Suppressor macrophage treated with lipopolysaccharide for 1 hour (primary cell): ENCODE data around the gene ARF6.
"Not testable (repeated sequence)": the region's sequence is repeated elsewhere in the genome, so short reads cannot be mapped to it uniquely, and the experiment has no call there.

ENCODE experiments used
- DNase-seq, 3 donors: peaks; one replicate each; pipeline ENCODE4 v3.0.0-alpha.2; 2020 to 2022

Gene ARF6

GRCh38 chr14:49907186-49907585 lies 14.3 kb downstream of the ARF6 start:
- no peak for DNase-seq

- no peak for DNase-seq
These were observed 15.5 kb downstream of the ARF6 start for GRCh38 chr14:49908433-49908782.

- no peak for DNase-seq
These were observed 16.1 kb downstream of the ARF6 start for GRCh38 chr14:49909016-49909415.

GRCh38 chr14:49915085-49915484 lies 22.2 kb downstream of the ARF6 start:
- DNase-seq = peak in 1 of 3 donors; percentile 18

GRCh38 chr14:49918706-49919105 lies 25.8 kb downstream of the ARF6 start:
- DNase-seq = no peak

- no peak for DNase-seq
These were observed 27.2 kb downstream of the ARF6 start for GRCh38 chr14:49919825-49920659.

- peak; percentile 64 to 83 (median 72) for DNase-seq
These were observed 28.1 kb downstream of the ARF6 start for GRCh38 chr14:49920935-49921334.

- no peak for DNase-seq
These were observed 28.5 kb downstream of the ARF6 start for GRCh38 chr14:49921401-49921800.

- DNase-seq = peak in 2 of 3 donors; percentile 19
These were observed 30.6 kb downstream of the ARF6 start for GRCh38 chr14:49923442-49923841.

- DNase-seq = peak in 1 of 3 donors; percentile 17
These were observed 31.0 kb downstream of the ARF6 start for GRCh38 chr14:49923881-49924280.

- DNase-seq = no peak
These were observed 32.0 kb downstream of the ARF6 start for GRCh38 chr14:49924852-49925251.

- DNase-seq = peak in 1 of 3 donors; percentile 16
These were observed 33.9 kb downstream of the ARF6 start for GRCh38 chr14:49926803-49927202.

GRCh38 chr14:49928015-49928414 lies 35.1 kb downstream of the ARF6 start:
- DNase-seq = no peak

- no peak for DNase-seq
These were observed 37.8 kb downstream of the ARF6 start for GRCh38 chr14:49930720-49931119.

- no peak for DNase-seq
These were observed 38.6 kb downstream of the ARF6 start for GRCh38 chr14:49931523-49931922.

GRCh38 chr14:49933128-49933527 lies 40.2 kb downstream of the ARF6 start:
- DNase-seq = no peak

- no peak for DNase-seq
These were observed 40.8 kb downstream of the ARF6 start for GRCh38 chr14:49933704-49934103.

GRCh38 chr14:49934646-49935045 lies 41.8 kb downstream of the ARF6 start:
- peak; percentile 20 to 51 (median 39) for DNase-seq

- no peak for DNase-seq
These were observed 42.6 kb downstream of the ARF6 start for GRCh38 chr14:49935526-49935925.

- DNase-seq = peak; percentile 45 to 69 (median 61)
These were observed 43.4 kb downstream of the ARF6 start for GRCh38 chr14:49936246-49936645.

- DNase-seq = not testable (repeated sequence)
These were observed 44.0 kb downstream of the ARF6 start for GRCh38 chr14:49936882-49937281.

GRCh38 chr14:49939215-49939614 lies 46.3 kb downstream of the ARF6 start:
- not testable (repeated sequence) for DNase-seq

GRCh38 chr14:49939884-49940510 lies 47.1 kb downstream of the ARF6 start:
- DNase-seq = no peak

- peak; percentile 17 to 47 (median 37) for DNase-seq
These were observed 48.0 kb downstream of the ARF6 start for GRCh38 chr14:49940808-49941421.
